Measurements from ENCODE around the gene GNB5.
A peak's percentile ranks its signal among the peaks of the same experiment; 100 is the strongest.
"Not testable (repeated sequence)": the region's sequence is repeated elsewhere in the genome, so short reads cannot be mapped to it uniquely, and the experiment has no call there.

The GNB5 gene

GRCh38 chr15:52206446-52206845 is 15.3 kb upstream of the GNB5 start:
- DNase-seq, result no peak

- DNase-seq, result no peak
Observed at GRCh38 chr15:52204657-52205056, 13.5 kb upstream of the GNB5 start.

- DNase-seq, result no peak
Observed at GRCh38 chr15:52200831-52201365, 9.7 kb upstream of the GNB5 start.

GRCh38 chr15:52199271-52199670 is 8.1 kb upstream of the GNB5 start:
- DNase-seq, result no peak

- DNase-seq, result no peak
Observed at GRCh38 chr15:52196891-52197290, 5.7 kb upstream of the GNB5 start.

GRCh38 chr15:52193791-52194190 is 2.6 kb upstream of the GNB5 start:
- no peak for DNase-seq

- no peak for DNase-seq
Observed at GRCh38 chr15:52193321-52193720, 2.1 kb upstream of the GNB5 start.

GRCh38 chr15:52186651-52187486 is 4.3 kb downstream of the GNB5 start:
- DNase-seq, result no peak

GRCh38 chr15:52185151-52185561 is 6.0 kb downstream of the GNB5 start:
- no peak for DNase-seq

- DNase-seq, result no peak
Observed at GRCh38 chr15:52184721-52185120, 6.5 kb downstream of the GNB5 start.

GRCh38 chr15:52183562-52184173 is 7.5 kb downstream of the GNB5 start:
- DNase-seq, result no peak

GRCh38 chr15:52181938-52182780 is 9.0 kb downstream of the GNB5 start:
- DNase-seq, result no peak

- no peak for DNase-seq
Observed at GRCh38 chr15:52180851-52181450, 10.2 kb downstream of the GNB5 start.

GRCh38 chr15:52180196-52180835 is 10.9 kb downstream of the GNB5 start:
- no peak for DNase-seq

- peak; percentile 84 for DNase-seq
Observed at GRCh38 chr15:52179278-52180195, 11.7 kb downstream of the GNB5 start.

GRCh38 chr15:52178765-52179164 is 12.4 kb downstream of the GNB5 start:
- no peak for DNase-seq

- no peak for DNase-seq
Observed at GRCh38 chr15:52172869-52173268, 18.3 kb downstream of the GNB5 start.

GRCh38 chr15:52171807-52172206 is 19.4 kb downstream of the GNB5 start:
- DNase-seq, result no peak

- no peak for DNase-seq
Observed at GRCh38 chr15:52171386-52171785, 19.8 kb downstream of the GNB5 start.

- DNase-seq, result not testable (repeated sequence)
Observed at GRCh38 chr15:52170199-52170598, 21.0 kb downstream of the GNB5 start.

GRCh38 chr15:52165494-52166131 is 25.6 kb downstream of the GNB5 start:
- not testable (repeated sequence) for DNase-seq
